ENCODE data around the gene TMPRSS6.

- TF ChIP-seq POLR2AphosphoS5 (IDR thresholded peaks at IDR 0.05; ENCODE audit: low read depth, low read length), result no peak
- no peak for TF ChIP-seq CTCF (IDR thresholded peaks at IDR 0.05 in 2 of 3, conservative IDR thresholded peaks at IDR 0.05 in 1 of 3; ENCODE audit: borderline replicate concordance in 1 of 3, insufficient read depth in 1 of 3, low read depth in 2 of 3, low read length in 2 of 3)
- TF ChIP-seq ZFX (IDR thresholded peaks at IDR 0.05), result no peak
- TF ChIP-seq ZNF274 (IDR thresholded peaks at IDR 0.05; ENCODE audit: low read depth, low read length), result no peak
- TF ChIP-seq POLR2A (IDR thresholded peaks at IDR 0.05; ENCODE audit: borderline replicate concordance, extremely low read depth, insufficient read depth, insufficient read length), result no peak
These were observed 12.2 kb downstream of the TMPRSS6 start for GRCh38 chr22:37097346-37097745.

Measured in HCT116 (cell line).